Measurements from ENCODE around the gene PDZD7. TPM values are rescaled to one million over a fixed set of nuclear protein-coding genes. Genes with fewer than 3 reads are reported as not detected.

The PDZD7 gene
- total and polyA plus RNA-seq, 2 of the 8 experiments (the other 6 are each of a cell fraction or from before 2014, with no cell fraction given) = 0.88 to 1.6 TPM

DNA sequence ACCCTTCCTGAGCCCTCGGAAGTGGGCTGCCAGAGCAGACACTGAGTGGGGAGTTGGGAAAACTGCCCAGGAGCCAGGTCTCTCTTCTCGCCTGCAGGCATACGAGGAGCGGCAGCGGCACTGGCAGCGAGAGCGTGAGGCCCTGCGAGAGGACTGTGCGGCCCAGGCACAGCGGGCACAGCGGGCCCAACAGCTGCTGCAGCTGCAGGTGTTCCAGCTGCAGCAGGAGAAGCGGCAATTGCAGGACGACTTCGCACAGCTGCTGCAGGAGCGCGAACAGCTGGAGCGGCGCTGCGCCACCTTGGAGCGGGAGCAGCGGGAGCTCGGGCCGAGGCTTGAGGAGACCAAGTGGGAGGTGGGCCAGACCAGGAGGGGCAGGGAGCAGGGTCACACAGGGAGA, 25.6 kb downstream of the PDZD7 start:
- no peak for FAIRE-seq
- Histone ChIP-seq H2BK120ac (replicated peaks; ENCODE audit: low read depth, low read length) (no peak overlapping the region), H2BK20ac (ENCODE audit: low read length) (no peak overlapping the region), H2BK5ac (ENCODE audit: low read depth, low read length) (no peak overlapping the region), H3K79me2 (ENCODE audit: control insufficient read depth in 1 of 2, insufficient read depth in 2 of 2, low read length in 2 of 2) (peaks cover 0 to 25% of the 10 kb centered on the region in 2 experiments; a peak in 2 of 4 replicates), H3K4me1 (replicated peaks in 1 of 4; ENCODE audit: control insufficient read depth in 3 of 4, insufficient read depth in 4 of 4, low read length in 3 of 4) (peaks cover 0 to 15% (median 9%) of the 10 kb centered on the region in 4 experiments; a peak in 6 of 7 replicates), H2BK15ac (ENCODE audit: low read length) (no peak overlapping the region), H3K79me1 (ENCODE audit: low read depth, low read length) (peaks cover 6% of the 10 kb centered on the region; the same call in 1 of the 2 replicates), H4K91ac (replicated peaks; ENCODE audit: insufficient read length, low read length) (no peak overlapping the region), H3K9me3 (ENCODE audit: insufficient read depth in 2 of 2, low read depth in 1 of 2, low read length in 1 of 2) (no peaks in the 10 kb centered on the region), H4K20me1 (replicated peaks in 1 of 2; ENCODE audit: control insufficient read depth in 1 of 2, insufficient read depth in 2 of 2, low read length in 2 of 2) (peaks cover 2 to 19% of the 10 kb centered on the region in 2 experiments), H3K4me2 (ENCODE audit: insufficient read depth in 1 of 2, low read depth in 2 of 2, low read length in 2 of 2) (no peak overlapping the region), H3K18ac (ENCODE audit: extremely low read depth, low read length) (no peak overlapping the region), H3K14ac (ENCODE audit: insufficient read length) (no peak overlapping the region), H3K27ac (ENCODE audit: low read depth, low read length) (no peak overlapping the region), H3K36me3 (ENCODE audit: control insufficient read depth in 2 of 4, insufficient read depth in 4 of 4, low read length in 3 of 4) (peaks cover 11 to 47% (median 31%) of the 10 kb centered on the region in 4 experiments; a peak in 7 of 8 replicates), H3K23me2 (ENCODE audit: low read depth, low read length) (peaks cover 4% of the 10 kb centered on the region), H3K56ac (replicated peaks; ENCODE audit: insufficient read length, low read depth, low read length) (no peak overlapping the region), H2BK12ac (ENCODE audit: low read depth, low read length) (no peak overlapping the region), H2AK5ac (ENCODE audit: low read depth, low read length) (no peak overlapping the region), H3K4ac (replicated peaks; ENCODE audit: insufficient read length, low read depth, low read length) (no peak overlapping the region), H4K5ac (ENCODE audit: insufficient read length, low read depth, low read length) (no peak overlapping the region), H3K27me3 (replicated peaks in 1 of 4; ENCODE audit: control insufficient read depth in 3 of 4, extremely low read depth in 1 of 4, insufficient read depth in 3 of 4, low read length in 3 of 4) (no peaks in the 10 kb centered on the region), H3K4me3 (ENCODE audit: extremely low read depth in 1 of 4, insufficient read depth in 2 of 4, low read depth in 3 of 4, low read length in 4 of 4) (no peak overlapping the region), H2AFZ (ENCODE audit: low read length) (no peak overlapping the region), H3K9ac (replicated peaks in 1 of 4; ENCODE audit: extremely low read depth in 1 of 4, low read depth in 3 of 4, low read length in 3 of 4) (no peak overlapping the region), H3K23ac (ENCODE audit: insufficient read length) (no peak overlapping the region), H4K8ac (ENCODE audit: extremely low read depth, insufficient read depth, low read length) (no peak overlapping the region)
- CTCF ChIA-PET (ENCODE audit: partially characterized antibody) = interaction anchor here (1.0 to 26.8 kb wide), 4 partner anchors 11 to 26 kb away, joined by 4 to 464 read pairs (median 181); partner anchors contain the start of genes LZTS2, MRPL43, PDZD7 and SFXN3
- WGBS, 2 experiments (ENCODE audit: extremely low coverage in 1 of 2, insufficient coverage in 1 of 2, insufficient read length in 1 of 2, insufficient replicate concordance in 2 of 2, low coverage in 1 of 2, low lambda C conversion rate in 2 of 2, missing lambda C conversion rate in 1 of 2) = 96% methylated on average over 22 of the region's 23 CpGs; no CpG with 5 or more reads in 1 of the 2 experiments
- POLR2A ChIA-PET (ENCODE audit: partially characterized antibody) = interaction anchor here (1.1 to 7.5 kb wide), 6 partner anchors 7 to 33 kb away, joined by 3 to 143 read pairs (median 4); partner anchors contain the start of genes LZTS2, MRPL43 and TWNK
- DNase-seq (ENCODE audit: low read depth in 1 of 2, low spot score in 2 of 2) = no peak
- TF ChIP-seq SUZ12 (IDR thresholded peaks at IDR 0.05; ENCODE audit: low read length) = no peak
- no peak for TF ChIP-seq CTBP2 (IDR thresholded peaks at IDR 0.05; ENCODE audit: borderline replicate concordance, insufficient read depth, insufficient read length, low read length)
- TF ChIP-seq POU5F1 (IDR thresholded peaks at IDR 0.05; ENCODE audit: low read depth, low read length) = no peak
- TF ChIP-seq RNF2 (IDR thresholded peaks at IDR 0.05; ENCODE audit: borderline replicate concordance, low read depth, low read length, missing control alignments, poor library complexity, severe bottlenecking) = no peak
- TF ChIP-seq, protein P1, sequence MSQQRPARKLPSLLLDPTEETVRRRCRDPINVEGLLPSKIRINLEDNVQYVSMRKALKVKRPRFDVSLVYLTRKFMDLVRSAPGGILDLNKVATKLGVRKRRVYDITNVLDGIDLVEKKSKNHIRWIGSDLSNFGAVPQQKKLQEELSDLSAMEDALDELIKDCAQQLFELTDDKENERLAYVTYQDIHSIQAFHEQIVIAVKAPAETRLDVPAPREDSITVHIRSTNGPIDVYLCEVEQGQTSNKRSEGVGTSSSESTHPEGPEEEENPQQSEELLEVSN (IDR thresholded peaks at IDR 0.05) = no peak
- TF ChIP-seq YY1 (IDR thresholded peaks at IDR 0.05; ENCODE audit: low read depth, low read length) = no peak
- TF ChIP-seq MAFK (IDR thresholded peaks at IDR 0.05; ENCODE audit: low read depth, low read length) = no peak
- no peak for TF ChIP-seq CBX5 (IDR thresholded peaks at IDR 0.05; ENCODE audit: low read depth, low read length)

Measured in H1 (cell line).